ENCODE measurements around the gene SERINC3. TPM values are rescaled to one million over a fixed set of nuclear protein-coding genes. Genes with fewer than 3 reads are reported as not detected.

Gene SERINC3
- total and polyA plus RNA-seq, 2 of the 8 experiments (the other 6 are each of a cell fraction or from before 2014, with no cell fraction given), result 47.2 to 66.0 TPM

GRCh38 chr20:44454306-44454963, 67.4 kb downstream of the SERINC3 start (continued):
- TF ChIP-seq CHD7 (IDR thresholded peaks at IDR 0.05; ENCODE audit: insufficient replicate concordance, low read length), result no peak
- TF ChIP-seq PHF8 (conservative IDR thresholded peaks at IDR 0.05; ENCODE audit: low read depth, low read length), result no peak
- no peak for TF ChIP-seq TCF12 (IDR thresholded peaks at IDR 0.05; ENCODE audit: low read depth, low read length)
- no peak for TF ChIP-seq KDM4A (IDR thresholded peaks at IDR 0.05; ENCODE audit: low read depth, low read length, severe bottlenecking)
- no peak for TF ChIP-seq CBX8 (IDR thresholded peaks at IDR 0.05; ENCODE audit: borderline replicate concordance, low read depth, low read length)
- no peak for TF ChIP-seq MAFK (IDR thresholded peaks at IDR 0.05; ENCODE audit: low read depth, low read length)
- TF ChIP-seq CTBP2 (IDR thresholded peaks at IDR 0.05; ENCODE audit: borderline replicate concordance, insufficient read depth, insufficient read length, low read length), result no peak
- no peak for TF ChIP-seq SP2 (IDR thresholded peaks at IDR 0.05; ENCODE audit: low read length)
